Epithelial cell of umbilical artery (primary cell): ENCODE results near the gene TMEM182. TPM values are rescaled to one million over a fixed set of nuclear protein-coding genes. Genes with fewer than 3 reads are reported as not detected.

ENCODE experiments used
- total RNA-seq: library from RNA; depleted of rRNA; stranded (reverse); fragments of >200 nt; gene quantifications from 2 replicates; pipeline ENCODE4 v1.2.3, GENCODE V29; 2014

Gene TMEM182, protein sequence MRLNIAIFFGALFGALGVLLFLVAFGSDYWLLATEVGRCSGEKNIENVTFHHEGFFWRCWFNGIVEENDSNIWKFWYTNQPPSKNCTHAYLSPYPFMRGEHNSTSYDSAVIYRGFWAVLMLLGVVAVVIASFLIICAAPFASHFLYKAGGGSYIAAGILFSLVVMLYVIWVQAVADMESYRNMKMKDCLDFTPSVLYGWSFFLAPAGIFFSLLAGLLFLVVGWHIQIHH
- under 0.01 and 0.61 TPM in 2 replicates for total RNA-seq

DNA sequence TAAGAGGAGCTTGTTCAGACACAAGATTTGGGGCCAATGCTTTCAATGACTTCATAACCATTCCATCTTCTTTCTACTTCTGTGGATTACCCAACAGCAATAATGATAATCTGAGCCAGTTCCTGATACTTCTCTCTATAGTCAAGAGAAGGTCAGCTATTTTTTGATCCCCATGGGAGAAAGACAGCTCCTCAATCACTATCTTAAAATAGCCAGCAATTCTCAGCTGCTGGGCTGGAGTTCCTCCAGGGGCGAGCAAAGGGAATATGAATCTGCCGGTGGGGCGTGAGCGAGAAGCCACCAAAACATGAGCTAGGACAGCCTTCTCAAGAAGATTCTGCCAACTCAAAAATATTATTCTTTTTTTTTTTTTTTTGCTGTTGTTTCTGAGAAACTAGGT, at the start of gene TMEM182:
TMEM182 (plus strand) TSS at position 269 of the 400 bp plus-strand sequence. CDS start 187 bp downstream, outside the sequence.

Other genes starting within 250 kb of the TMEM182 start
- under 0.01 TPM in 1 of 2 replicates, not detected in the other for gene SLC9A2, start 142.5 kb upstream of the TMEM182 start, total RNA-seq